Activated T-cell treated with anti-CD3 and anti-CD28 coated beads for 1 hour (primary cell): ENCODE results near the gene NUTM2G.
"Not testable (repeated sequence)": the region's sequence is repeated elsewhere in the genome, so short reads cannot be mapped to it uniquely, and the experiment has no call there.

Experiments
- DNase-seq: peaks from one replicate; pipeline ENCODE4 v3.0.0-alpha.2; 2020; ENCODE audit warnings: low read depth

Gene NUTM2G

GRCh38 chr9:96942181-96942580 lies 13.5 kb downstream of the NUTM2G start:
- DNase-seq = not testable (repeated sequence)

- DNase-seq = not testable (repeated sequence)
These were observed 20.7 kb downstream of the NUTM2G start for GRCh38 chr9:96949346-96949745.

GRCh38 chr9:96950539-96950938 lies 21.9 kb downstream of the NUTM2G start:
- DNase-seq = not testable (repeated sequence)

GRCh38 chr9:96967591-96967990 lies 38.9 kb downstream of the NUTM2G start:
- not testable (repeated sequence) for DNase-seq

GRCh38 chr9:96972552-96972951 lies 43.9 kb downstream of the NUTM2G start:
- DNase-seq = not testable (repeated sequence)

- not testable (repeated sequence) for DNase-seq
These were observed 45.4 kb downstream of the NUTM2G start for GRCh38 chr9:96974037-96974436.

GRCh38 chr9:96983496-96984122 lies 55.0 kb downstream of the NUTM2G start:
- not testable (repeated sequence) for DNase-seq

GRCh38 chr9:96984139-96984538 lies 55.5 kb downstream of the NUTM2G start:
- DNase-seq = not testable (repeated sequence)

GRCh38 chr9:96984887-96985286 lies 56.2 kb downstream of the NUTM2G start:
- DNase-seq = not testable (repeated sequence)
